ENCODE measurements around the gene DCTN5.
"Not testable (repeated sequence)": the region's sequence is repeated elsewhere in the genome, so short reads cannot be mapped to it uniquely, and the experiment has no call there.

DCTN5 gene

GRCh38 chr16:23712976-23713375 lies 71.7 kb downstream of the DCTN5 start, which contains the start of gene ERN2:
Gene ERN2 (minus strand): TSS chr16:23713222. CDS start chr16:23713187, 35 bp downstream.
- TF ChIP-seq, protein P1, sequence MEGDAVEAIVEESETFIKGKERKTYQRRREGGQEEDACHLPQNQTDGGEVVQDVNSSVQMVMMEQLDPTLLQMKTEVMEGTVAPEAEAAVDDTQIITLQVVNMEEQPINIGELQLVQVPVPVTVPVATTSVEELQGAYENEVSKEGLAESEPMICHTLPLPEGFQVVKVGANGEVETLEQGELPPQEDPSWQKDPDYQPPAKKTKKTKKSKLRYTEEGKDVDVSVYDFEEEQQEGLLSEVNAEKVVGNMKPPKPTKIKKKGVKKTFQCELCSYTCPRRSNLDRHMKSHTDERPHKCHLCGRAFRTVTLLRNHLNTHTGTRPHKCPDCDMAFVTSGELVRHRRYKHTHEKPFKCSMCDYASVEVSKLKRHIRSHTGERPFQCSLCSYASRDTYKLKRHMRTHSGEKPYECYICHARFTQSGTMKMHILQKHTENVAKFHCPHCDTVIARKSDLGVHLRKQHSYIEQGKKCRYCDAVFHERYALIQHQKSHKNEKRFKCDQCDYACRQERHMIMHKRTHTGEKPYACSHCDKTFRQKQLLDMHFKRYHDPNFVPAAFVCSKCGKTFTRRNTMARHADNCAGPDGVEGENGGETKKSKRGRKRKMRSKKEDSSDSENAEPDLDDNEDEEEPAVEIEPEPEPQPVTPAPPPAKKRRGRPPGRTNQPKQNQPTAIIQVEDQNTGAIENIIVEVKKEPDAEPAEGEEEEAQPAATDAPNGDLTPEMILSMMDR (conservative IDR thresholded peaks at IDR 0.05; ENCODE audit: low read depth, low read length) = no peak
- no peak for DNase-seq (ENCODE audit: low read depth)
- no peak within 1 kb of the TSS for H3K4me3 ChIP-seq (ENCODE audit: low read length)

GRCh38 chr16:23716484-23716883 lies 75.2 kb downstream of the DCTN5 start:
- TF ChIP-seq, protein P1 (conservative IDR thresholded peaks at IDR 0.05; ENCODE audit: low read depth, low read length) = no peak
- DNase-seq (ENCODE audit: low read depth) = no peak
- no peak overlapping the region for H3K4me3 ChIP-seq (ENCODE audit: low read length)

DNA sequence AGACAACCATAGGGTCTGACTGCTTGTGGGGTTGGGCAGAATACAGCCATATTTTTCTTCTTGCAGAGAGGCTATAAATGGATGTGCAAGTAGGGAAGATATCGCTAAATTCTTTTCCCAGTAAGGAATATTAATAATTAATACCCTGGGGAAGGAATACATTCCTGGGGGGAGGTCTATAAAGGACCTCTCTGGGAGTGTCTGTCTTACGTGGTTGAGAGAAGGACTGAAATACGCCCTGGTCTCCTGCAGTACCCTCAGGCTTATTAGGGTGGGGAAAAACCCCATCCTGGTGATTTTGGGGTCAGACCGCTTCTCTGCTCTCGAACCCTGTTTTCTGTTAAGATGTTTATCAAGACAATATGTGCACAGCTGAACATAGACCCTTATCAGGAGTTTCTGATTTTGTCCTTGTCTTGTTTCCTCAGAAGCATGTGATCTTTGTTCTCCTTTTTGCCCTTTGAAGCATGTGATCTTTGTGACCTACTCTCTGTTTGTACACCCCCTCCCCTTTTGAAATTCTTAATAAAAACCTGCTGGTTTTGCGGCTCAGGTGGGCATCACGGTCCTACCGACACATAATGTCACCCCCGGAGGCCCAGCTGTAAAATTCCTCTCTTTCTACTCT lies 81.5 kb downstream of the DCTN5 start:
- DNase-seq (ENCODE audit: low read depth); H3K4me3 ChIP-seq (ENCODE audit: low read length): not testable (repeated sequence)

DNA sequence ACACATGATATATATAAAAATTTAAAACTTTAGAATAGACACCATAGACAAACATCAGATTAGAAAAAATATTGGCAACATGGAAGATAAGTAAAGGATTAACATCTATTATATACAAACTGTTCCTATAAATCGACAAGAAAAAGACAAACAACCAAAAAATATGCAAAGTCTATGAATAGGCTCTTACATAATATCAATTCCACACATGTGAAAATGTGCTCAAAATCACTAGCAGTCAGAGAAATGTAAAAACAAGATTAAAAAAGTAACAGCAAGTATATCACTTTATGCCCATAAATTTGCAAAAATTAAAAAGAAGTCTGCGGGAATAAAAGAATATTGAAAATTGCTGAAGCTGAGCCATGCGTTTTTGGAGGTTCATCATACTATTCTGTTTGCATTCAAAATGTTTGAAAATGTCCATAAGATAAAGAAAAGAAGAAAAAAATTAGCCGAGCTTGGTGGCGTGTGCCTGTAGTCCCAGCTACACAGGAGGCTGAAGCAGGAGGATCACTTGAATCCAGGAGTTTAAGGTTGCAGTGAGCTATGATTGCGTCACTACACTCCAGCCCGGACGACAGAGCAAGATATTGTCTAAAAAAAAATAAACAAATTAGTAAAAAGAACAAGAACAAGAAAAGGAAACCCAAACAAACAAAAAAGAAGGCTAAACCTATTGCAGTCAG lies 83.0 kb downstream of the DCTN5 start:
- no peak overlapping the region for H3K4me3 ChIP-seq (ENCODE audit: low read length)
- TF ChIP-seq, protein P1 (conservative IDR thresholded peaks at IDR 0.05; ENCODE audit: low read depth, low read length) = no peak
- DNase-seq (ENCODE audit: low read depth) = no peak

- no peak for DNase-seq (ENCODE audit: low read depth)
- TF ChIP-seq, protein P1 (conservative IDR thresholded peaks at IDR 0.05; ENCODE audit: low read depth, low read length) = no peak
These were observed 83.5 kb downstream of the DCTN5 start for GRCh38 chr16:23724785-23725131.

GRCh38 chr16:23726710-23727109 lies 85.4 kb downstream of the DCTN5 start:
- TF ChIP-seq, protein P1 (conservative IDR thresholded peaks at IDR 0.05; ENCODE audit: low read depth, low read length) = no peak
- DNase-seq (ENCODE audit: low read depth) = no peak
- H3K4me3 ChIP-seq (ENCODE audit: low read length) = no peak overlapping the region

More at GRCh38 chr16:23724785-23725131, 83.5 kb downstream of the DCTN5 start:
- H3K4me3 ChIP-seq (ENCODE audit: low read length) = no peak overlapping the region

All from retinal pigment epithelial cell (primary cell).